Chondrocyte (in vitro differentiated cells): ENCODE data around the gene CPA5. TPM values are rescaled to one million over a fixed set of nuclear protein-coding genes. Genes with fewer than 3 reads are reported as not detected.
A peak's percentile ranks its signal among the peaks of the same experiment; 100 is the strongest.

Experiments used
- DNase-seq: peaks from one replicate; pipeline ENCODE4 v3.0.0; 2021; ENCODE audit warnings: mixed read lengths, low spot score
- H3K27ac Mint-ChIP-seq: one replicate; pipeline ENCODE4 v1.8.0; 2021; ENCODE audit warnings: mild to moderate bottlenecking, moderate library complexity, mixed read lengths; ENCODE audit not compliant: unreplicated experiment
- H3K27me3 Mint-ChIP-seq: 2 replicates; pipeline ENCODE4 v1.8.0; 2021; ENCODE audit warnings: low read depth, mixed read lengths
- H3K36me3 Mint-ChIP-seq: 2 replicates; pipeline ENCODE4 v1.8.0; 2021; ENCODE audit warnings: low read depth, mixed read lengths
- H3K4me1 Mint-ChIP-seq: 2 replicates; pipeline ENCODE4 v1.8.0; 2021; ENCODE audit warnings: low read depth, mild to moderate bottlenecking, mixed read lengths
- H3K4me3 Mint-ChIP-seq: one replicate; pipeline ENCODE4 v1.8.0; 2021; ENCODE audit warnings: mild to moderate bottlenecking, moderate library complexity, mixed read lengths; ENCODE audit not compliant: unreplicated experiment
- H3K9me3 Mint-ChIP-seq: 2 replicates; pipeline ENCODE4 v1.8.0; 2021; ENCODE audit warnings: low read depth, mixed read lengths
- CTCF ChIP-seq: fragments of 200-600 bp; sonication (generic); IDR thresholded peaks from 2 replicates; pipeline ENCODE4 v1.5.0; 2021; ENCODE audit warnings: antibody characterized with exemption, mild to moderate bottlenecking, moderate library complexity
- total RNA-seq: library from RNA; stranded (reverse); gene quantifications from 3 replicates; pipeline ENCODE4 v1.2.1, GENCODE V29; 2021

CPA5 gene
- total RNA-seq, 1 donor from 2014 or later = not detected

DNA sequence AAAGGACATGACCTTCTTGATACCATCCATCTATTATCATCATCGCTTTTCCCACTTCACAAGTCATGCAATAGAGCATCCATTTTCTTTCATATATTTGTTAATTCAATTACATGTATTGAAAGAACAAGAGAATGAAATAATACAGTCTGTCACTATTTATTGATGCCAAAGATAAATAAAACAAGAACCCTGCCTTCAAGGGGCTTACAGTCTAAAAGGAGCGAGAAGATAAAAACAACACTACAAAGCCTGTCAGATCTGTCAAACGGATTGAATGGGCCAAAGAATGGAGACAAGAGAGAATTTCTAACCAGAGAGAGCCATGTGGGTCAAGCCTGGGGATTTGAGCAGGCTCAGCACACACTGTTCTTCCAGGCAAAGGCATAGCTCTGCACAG is 15.9 kb downstream of the CPA5 start:
- peaks cover 46% of the 10 kb centered on the region for H3K4me1 Mint-ChIP-seq
- no peak overlapping the region for H3K27ac Mint-ChIP-seq

GRCh38 chr7:130361681-130362080 is 17.1 kb downstream of the CPA5 start:
- Mint-ChIP-seq H3K4me1 (peaks cover 42% of the 10 kb centered on the region), H3K36me3 (peaks cover 9% of the 10 kb centered on the region), H3K4me3 (no peak overlapping the region), H3K9me3 (peaks cover 19% of the 10 kb centered on the region), H3K27ac (no peak overlapping the region), H3K27me3 (no peaks in the 10 kb centered on the region)
- no peak for TF ChIP-seq CTCF
- DNase-seq = peak; percentile 63

More for the DNA sequence above, 15.9 kb downstream of the CPA5 start:
- H3K27me3 Mint-ChIP-seq = no peaks in the 10 kb centered on the region
- no peak overlapping the region for H3K4me3 Mint-ChIP-seq
- no peak for TF ChIP-seq CTCF
- peaks cover 9% of the 10 kb centered on the region for H3K36me3 Mint-ChIP-seq
- no peak for DNase-seq
- peaks cover 19% of the 10 kb centered on the region for H3K9me3 Mint-ChIP-seq

GRCh38 chr7:130362251-130362816 is 17.7 kb downstream of the CPA5 start:
- DNase-seq = peak; percentile 48
- Mint-ChIP-seq H3K36me3 (peaks cover 9% of the 10 kb centered on the region), H3K9me3 (peaks cover 19% of the 10 kb centered on the region), H3K4me3 (no peak overlapping the region), H3K27ac (no peak overlapping the region), H3K27me3 (no peaks in the 10 kb centered on the region), H3K4me1 (peaks cover 36% of the 10 kb centered on the region)
- TF ChIP-seq CTCF = no peak

- DNase-seq = peak; percentile 64
- Mint-ChIP-seq H3K27me3 (no peaks in the 10 kb centered on the region), H3K4me3 (no peak overlapping the region), H3K4me1 (peaks cover 31% of the 10 kb centered on the region), H3K36me3 (peaks cover 9% of the 10 kb centered on the region), H3K27ac (peak overlapping the region; percentile 94), H3K9me3 (peaks cover 19% of the 10 kb centered on the region)
- TF ChIP-seq CTCF = peak; percentile 14
Observed at GRCh38 chr7:130363026-130363847, 18.6 kb downstream of the CPA5 start.

DNA sequence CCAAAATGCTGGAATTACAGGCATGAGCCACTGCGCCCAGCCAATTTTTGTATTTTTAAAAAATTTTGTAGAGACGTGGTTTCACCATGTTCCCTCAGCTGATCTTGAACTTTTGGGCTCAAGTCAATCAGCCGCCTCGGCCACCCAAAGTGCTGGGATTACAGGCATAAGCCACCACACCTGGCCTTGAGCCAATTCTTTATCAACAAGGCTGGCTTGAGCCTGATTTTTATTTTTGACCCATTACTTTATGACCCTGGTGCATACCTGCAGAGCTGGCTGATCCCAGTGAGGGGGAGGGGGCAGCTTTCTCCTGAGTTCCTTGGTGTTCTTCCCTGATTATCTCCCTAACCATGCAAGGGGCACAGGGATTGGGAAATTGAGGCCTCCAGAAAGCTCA is 19.8 kb downstream of the CPA5 start:
- peak; percentile 22 for DNase-seq
- H3K4me3 Mint-ChIP-seq = no peak overlapping the region
- H3K9me3 Mint-ChIP-seq = peaks cover 16% of the 10 kb centered on the region
- peaks cover 41% of the 10 kb centered on the region for H3K4me1 Mint-ChIP-seq
- no peak for TF ChIP-seq CTCF
- H3K27ac Mint-ChIP-seq = no peak overlapping the region
- H3K27me3 Mint-ChIP-seq = no peaks in the 10 kb centered on the region
- peaks cover 9% of the 10 kb centered on the region for H3K36me3 Mint-ChIP-seq
